Lower leg skin (tissue), 4 donors: ENCODE measurements around the gene FNDC3B. TPM values are rescaled to one million over a fixed set of nuclear protein-coding genes. Genes with fewer than 3 reads are reported as not detected.

Source experiments
- DNase-seq, 2 donors: peaks; one replicate each; pipeline ENCODE4 v3.0.0-alpha.2; 2019; ENCODE audit warnings: low spot score in 2 of 2
- H3K4me3 ChIP-seq: fragments of 200-600 bp; sonication (generic); 2 replicates; pipeline ENCODE4 v1.5.1; 2017; ENCODE audit warnings: mild to moderate bottlenecking, low read depth; ENCODE audit not compliant: poor library complexity, severe bottlenecking
- CTCF ChIP-seq, 3 donors: fragments of 450-650 bp; IDR thresholded peaks; one replicate each; pipeline ENCODE4 v1.5.1; 2016; ENCODE audit warnings: antibody characterized with exemption in 3 of 3, mild to moderate bottlenecking in 3 of 3, moderate library complexity in 2 of 3
- POLR2A ChIP-seq, 2 donors: fragments of 450-650 bp; IDR thresholded peaks; one replicate each; pipeline ENCODE4 v1.6.1; 2016 to 2017; ENCODE audit warnings: antibody characterized with exemption in 2 of 2, mild to moderate bottlenecking in 1 of 2, moderate library complexity in 1 of 2
- WGBS, 2 donors: methylation state at CpG; one replicate each; pipeline ENCODE4 v1.1.5; 2018; 5-methylcytosine and 5-hydroxymethylcytosine counted together
- intact Hi-C: fragments of 100-400 bp; cut with DNase I; formaldehyde crosslinking; loops from one replicate; pipeline ENCODE4 v1.15.0; 2023; ENCODE audit warnings: low total_unique reads
- total RNA-seq, 4 donors: library from RNA; depleted of rRNA; stranded (reverse); fragments of >200 nt; gene quantifications; one replicate each; pipeline ENCODE4 v1.1.0, GENCODE V29; 2016

The FNDC3B gene
- total RNA-seq, 4 donors from 2014 or later: 22.9 to 39.3 (median 23.2) TPM

- 91 to 92% methylated on average over 3 of the region's 3 CpGs for WGBS, 2 donors
- DNase-seq: no peak
- TF ChIP-seq POLR2A (IDR thresholded peaks at IDR 0.05) (no peak), CTCF (IDR thresholded peaks at IDR 0.05) (no peak)
- intact Hi-C loops: no loop called here
- H3K4me3 ChIP-seq: no peak overlapping the region
These were observed 252.3 kb downstream of the FNDC3B start for GRCh38 chr3:172291650-172292049.

GRCh38 chr3:172292422-172292821, 253.0 kb downstream of the FNDC3B start:
- no peak for DNase-seq
- no peak for TF ChIP-seq POLR2A (IDR thresholded peaks at IDR 0.05)
- no peak for TF ChIP-seq CTCF (IDR thresholded peaks at IDR 0.05)
- WGBS, 2 donors: 71 to 72% methylated on average over 2 of the region's 2 CpGs
- intact Hi-C loops: no loop called here
- H3K4me3 ChIP-seq: no peak overlapping the region

- intact Hi-C loops: no loop called here
- no peak overlapping the region for H3K4me3 ChIP-seq
- DNase-seq: no peak
- WGBS, 2 donors: 83 to 89% methylated on average over 2 of the region's 2 CpGs
- TF ChIP-seq POLR2A (IDR thresholded peaks at IDR 0.05) (no peak), CTCF (IDR thresholded peaks at IDR 0.05) (no peak)
These were observed 253.7 kb downstream of the FNDC3B start for GRCh38 chr3:172293093-172293492.

GRCh38 chr3:172294223-172294806, 254.9 kb downstream of the FNDC3B start:
- TF ChIP-seq POLR2A (IDR thresholded peaks at IDR 0.05) (no peak), CTCF (IDR thresholded peaks at IDR 0.05) (no peak)
- intact Hi-C loops: no loop called here
- DNase-seq: no peak
- WGBS, 2 donors: 84 to 91% methylated on average over 6 of the region's 6 CpGs
- H3K4me3 ChIP-seq: no peak overlapping the region

- 93 to 95% methylated on average over 9 of the region's 9 CpGs for WGBS, 2 donors
- no peak for DNase-seq
- TF ChIP-seq CTCF (IDR thresholded peaks at IDR 0.05): no peak
- TF ChIP-seq POLR2A (IDR thresholded peaks at IDR 0.05): no peak
- no peak overlapping the region for H3K4me3 ChIP-seq
- intact Hi-C loops: no loop called here
These were observed 257.0 kb downstream of the FNDC3B start for GRCh38 chr3:172296248-172296974.
